K562 (cell line): ENCODE data around the gene CCDC92. TPM values are rescaled to one million over a fixed set of nuclear protein-coding genes. Genes with fewer than 3 reads are reported as not detected.

Experiments used
- BRF1 ChIP-seq: IDR thresholded peaks from 3 replicates; pipeline ENCODE4 v1.6.1; 2011; ENCODE audit warnings: borderline replicate concordance, mild to moderate bottlenecking; ENCODE audit not compliant: insufficient read length; ENCODE audit errors: extremely low read depth
- JUN ChIP-seq, 2 experiments: sonication (generic) in 1 of 2; formaldehyde crosslinking in 1 of 2; IDR thresholded peaks; 2 replicates each; pipeline versions ENCODE4 v1.6.1 to v1.8.0; 2012 to 2022; ENCODE audit warnings: borderline replicate concordance in 2 of 2, mild to moderate bottlenecking in 2 of 2, improper control_type of control experiment in 1 of 2, low read depth in 1 of 2, low read length in 1 of 2, missing genetic modification reagents in 1 of 2
- KAT2B ChIP-seq: IDR thresholded peaks from one replicate; pipeline ENCODE4 v1.6.1; 2012; ENCODE audit warnings: low read depth, mild to moderate bottlenecking, control low read depth, inconsistent platforms, low read length, moderate library complexity
- KAT7 ChIP-seq: sonication (generic); formaldehyde crosslinking; IDR thresholded peaks from 2 replicates; pipeline ENCODE4 v1.8.0; 2022; ENCODE audit warnings: missing genetic modification reagents, mild to moderate bottlenecking, borderline replicate concordance
- KDM1A ChIP-seq, 2 experiments: fragments of 450-650 bp; IDR thresholded peaks; 2 replicates each; pipeline ENCODE4 v1.6.1; 2016; ENCODE audit warnings: mild to moderate bottlenecking in 2 of 2
- L3MBTL2 ChIP-seq: fragments of 450-650 bp; IDR thresholded peaks from 2 replicates; pipeline ENCODE4 v1.6.1; 2016; ENCODE audit warnings: mild to moderate bottlenecking, moderate library complexity
- MGA ChIP-seq: fragments of 450-650 bp; IDR thresholded peaks from 2 replicates; pipeline ENCODE4 v1.6.1; 2016; ENCODE audit warnings: mild to moderate bottlenecking, moderate library complexity
- PML ChIP-seq: IDR thresholded peaks from 2 replicates; pipeline ENCODE4 v1.6.1; 2012; ENCODE audit warnings: low read length, inconsistent platforms
- RUNX1 ChIP-seq: sonication (generic); IDR thresholded peaks from 2 replicates; pipeline ENCODE4 v1.6.1; 2016; ENCODE audit warnings: antibody characterized with exemption, low read depth
- SNRNP70 ChIP-seq: fragments of 200-400 bp; formaldehyde crosslinking; optimal IDR thresholded peaks from 2 replicates; pipeline ENCODE3; 2017; ENCODE audit warnings: low read depth, low read length
- SRF ChIP-seq, 2 experiments: fragments of 250-450, 450-650 bp in 1 of 2; sonication (Bioruptor Pico) in 1 of 2; sonication (generic) in 1 of 2; formaldehyde crosslinking; IDR thresholded peaks; 2 replicates each; pipeline versions ENCODE4 v1.5.0 to v1.5.1; 2020 to 2022; ENCODE audit warnings: mild to moderate bottlenecking in 1 of 2, missing genetic modification reagents in 1 of 2
- ZSCAN32 ChIP-seq: fragments of 450-650 bp; formaldehyde crosslinking; IDR thresholded peaks from 2 replicates; pipeline ENCODE4 v1.4.0; 2020; ENCODE audit warnings: mild to moderate bottlenecking, moderate library complexity
- polyA plus RNA-seq, 8 experiments: library from polyadenylated mRNA; depleted of rRNA in 4 of 8; stranded (reverse) in 5 of 8; unstranded in 3 of 8; fragments of >200 nt; fragmentation: Nextera tagmentation in 2 of 8; fragmentation: Illumina TruSeq in 1 of 8; extraction: Ambion mirVana in 2 of 8; extraction: Trizol in 1 of 8; gene quantifications; 2 replicates each; pipeline versions ENCODE4 v1.2.1 to v1.2.3, GENCODE V29; 2011 to 2014; ENCODE audit warnings: inconsistent platforms in 1 of 8, missing spikeins in 1 of 8
- total RNA-seq, 7 experiments: library from RNA; depleted of rRNA in 6 of 7; stranded (reverse); fragments of >200 nt in 6 of 7; fragmentation: Illumina TruSeq in 2 of 7; extraction: Trizol in 2 of 7; gene quantifications; 2 replicates each; pipeline versions ENCODE4 v1.2.1 to v1.2.3, GENCODE V29; 2011 to 2021; ENCODE audit warnings: low replicate concordance in 1 of 7
- TF ChIP-seq, protein P1 (sequence below): fragments of 150-350 bp; conservative IDR thresholded peaks from 2 replicates; pipeline ENCODE4 v1.6.1; 2014; ENCODE audit warnings: low read length

CCDC92 gene
- total and polyA plus RNA-seq, 9 of the 15 experiments (the other 6 are each of a cell fraction or from before 2014, with no cell fraction given): 0.27 to 5.9 (median 2.1) TPM

- TF ChIP-seq BRF1 (no peak), RUNX1 (no peak), ZSCAN32 (CRISPR knock-in tag) (no peak), KAT7 (CRISPR knock-in tag) (no peak), KAT2B (no peak), MGA (peak; percentile 38), PML (no peak), JUN (IDR thresholded peaks at IDR 0.05; ENCODE audit: borderline replicate concordance, low read depth, low read length) (peak; percentile 34; the same call in 1 of the 2 replicates), JUN (CRISPR knock-in tag; IDR thresholded peaks at IDR 0.05; ENCODE audit: borderline replicate concordance) (no peak), KDM1A (IDR thresholded peaks at IDR 0.05) (0 out of 4 replicates have a peak, but pooled peaks of 1 of the 2 experiments have one; percentile 33), L3MBTL2 (peak; percentile 41; the same call in 1 of the 2 replicates), SRF (CRISPR knock-in tag; IDR thresholded peaks at IDR 0.05) (no peak), SNRNP70 (no peak)
- TF ChIP-seq, protein P1, sequence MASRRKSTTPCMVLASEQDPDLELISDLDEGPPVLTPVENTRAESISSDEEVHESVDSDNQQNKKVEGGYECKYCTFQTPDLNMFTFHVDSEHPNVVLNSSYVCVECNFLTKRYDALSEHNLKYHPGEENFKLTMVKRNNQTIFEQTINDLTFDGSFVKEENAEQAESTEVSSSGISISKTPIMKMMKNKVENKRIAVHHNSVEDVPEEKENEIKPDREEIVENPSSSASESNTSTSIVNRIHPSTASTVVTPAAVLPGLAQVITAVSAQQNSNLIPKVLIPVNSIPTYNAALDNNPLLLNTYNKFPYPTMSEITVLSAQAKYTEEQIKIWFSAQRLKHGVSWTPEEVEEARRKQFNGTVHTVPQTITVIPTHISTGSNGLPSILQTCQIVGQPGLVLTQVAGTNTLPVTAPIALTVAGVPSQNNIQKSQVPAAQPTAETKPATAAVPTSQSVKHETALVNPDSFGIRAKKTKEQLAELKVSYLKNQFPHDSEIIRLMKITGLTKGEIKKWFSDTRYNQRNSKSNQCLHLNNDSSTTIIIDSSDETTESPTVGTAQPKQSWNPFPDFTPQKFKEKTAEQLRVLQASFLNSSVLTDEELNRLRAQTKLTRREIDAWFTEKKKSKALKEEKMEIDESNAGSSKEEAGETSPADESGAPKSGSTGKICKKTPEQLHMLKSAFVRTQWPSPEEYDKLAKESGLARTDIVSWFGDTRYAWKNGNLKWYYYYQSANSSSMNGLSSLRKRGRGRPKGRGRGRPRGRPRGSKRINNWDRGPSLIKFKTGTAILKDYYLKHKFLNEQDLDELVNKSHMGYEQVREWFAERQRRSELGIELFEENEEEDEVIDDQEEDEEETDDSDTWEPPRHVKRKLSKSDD: no peak
Measured at GRCh38 chr12:123998991-123999359, 26.3 kb upstream of the CCDC92 start (continued).
